Prostate gland (tissue), 2 donors: ENCODE results near the gene TLE1. TPM values are rescaled to one million over a fixed set of nuclear protein-coding genes. Genes with fewer than 3 reads are reported as not detected.
"Not testable (repeated sequence)": the region's sequence is repeated elsewhere in the genome, so short reads cannot be mapped to it uniquely, and the experiment has no call there.

Experiments
- DNase-seq: peaks from one replicate; pipeline ENCODE4 v3.0.0-alpha.2; 2019; ENCODE audit warnings: low spot score
- H3K27ac ChIP-seq, 2 donors: fragments of 200-600 bp; sonication (generic); 2 replicates each; pipeline ENCODE4 v1.5.1; 2017 to 2019
- H3K27me3 ChIP-seq: fragments of 200-600 bp; sonication (generic); replicated peaks from 2 replicates; pipeline ENCODE4 v1.5.1; 2019; ENCODE audit not compliant: insufficient read depth
- H3K36me3 ChIP-seq, 2 donors: fragments of 200-600 bp; sonication (generic); 1 replicate in 1 of 2; 2 replicates in 1 of 2; pipeline versions ENCODE4 v1.5.1 to v1.8.1; 2017 to 2019
- H3K4me1 ChIP-seq: fragments of 200-600 bp; sonication (generic); replicated peaks from 2 replicates; pipeline ENCODE4 v1.5.1; 2019
- H3K4me3 ChIP-seq, 2 donors: fragments of 200-600 bp; sonication (generic); 2 replicates each; pipeline ENCODE4 v1.5.1; 2017 to 2019
- H3K9me3 ChIP-seq: fragments of 200-600 bp; sonication (generic); 2 replicates; pipeline ENCODE4 v1.5.1; 2017
- POLR2A ChIP-seq: fragments of 450-650 bp; IDR thresholded peaks from one replicate; pipeline ENCODE4 v1.6.1; 2016; ENCODE audit warnings: antibody characterized with exemption, mild to moderate bottlenecking
- POLR2AphosphoS5 ChIP-seq: sonication (generic); formaldehyde crosslinking; IDR thresholded peaks from one replicate; pipeline ENCODE4 v1.6.1; 2017; ENCODE audit warnings: antibody characterized with exemption
- WGBS: methylation state at CpG from one replicate; pipeline ENCODE4 v1.1.5; 2018; 5-methylcytosine and 5-hydroxymethylcytosine counted together
- intact Hi-C: fragments of 100-400 bp; cut with DNase I; formaldehyde crosslinking; loops from one replicate; pipeline ENCODE4 v1.14.2; 2022
- total RNA-seq, 2 donors: library from RNA; depleted of rRNA; stranded (reverse); fragments of >200 nt; gene quantifications; one replicate each; pipeline ENCODE4 v1.1.0, GENCODE V29; 2016
- TF ChIP-seq, protein P1 (sequence below), 4 experiments: fragments of 200-600 bp in 2 of 4; fragments of 450-650 bp in 2 of 4; sonication (generic) in 2 of 4; IDR thresholded peaks; 1 replicate in 3 of 4; 2 replicates in 1 of 4; pipeline ENCODE4 v1.5.1; 2016 to 2019; ENCODE audit warnings: antibody characterized with exemption in 4 of 4, mild to moderate bottlenecking in 2 of 4, moderate library complexity in 2 of 4

The TLE1 gene
- total RNA-seq = 10 to 100 TPM; 61.0 to 89.5 TPM

DNA sequence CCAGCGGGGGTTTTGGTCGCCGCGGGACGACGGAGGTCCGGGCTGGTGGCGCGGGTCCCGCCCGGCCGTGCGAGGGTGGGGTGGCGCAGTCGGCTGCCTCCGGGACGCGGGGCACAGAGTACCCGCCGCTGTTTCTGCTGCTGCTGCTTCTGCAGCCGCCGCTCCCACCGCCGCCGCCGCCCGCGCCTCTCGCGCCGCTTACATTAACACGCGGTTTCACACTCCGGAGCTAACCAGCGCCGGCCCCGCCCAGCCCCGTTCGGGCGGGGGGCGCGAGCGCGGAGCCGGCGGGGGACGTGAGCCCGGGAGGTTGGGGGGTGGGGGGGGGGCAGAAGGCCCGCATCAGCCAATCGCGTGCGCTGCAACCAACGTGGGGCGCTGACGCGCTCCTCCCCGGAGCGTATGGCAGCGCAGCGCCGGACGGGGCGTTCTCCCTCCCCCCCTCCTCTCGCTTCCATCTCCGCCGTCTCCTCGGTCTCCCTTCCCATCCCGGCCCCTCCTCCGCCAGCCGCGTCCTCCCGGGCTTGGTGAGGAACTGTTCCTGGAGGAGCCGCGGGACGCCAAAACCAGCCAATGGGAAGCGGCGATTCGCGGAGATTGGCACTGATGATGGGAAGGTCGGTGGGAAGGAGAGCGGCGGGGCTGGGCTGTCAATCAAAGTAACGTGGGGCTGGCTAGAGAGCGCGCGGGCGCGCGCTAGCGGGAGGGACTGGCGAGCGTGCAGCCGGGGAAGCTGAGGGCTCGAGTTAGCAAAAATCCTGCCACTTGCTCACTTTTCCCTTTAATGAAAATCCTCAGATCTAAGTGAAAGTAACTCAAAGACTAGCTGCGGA is at the start of gene TLE1:
Gene TLE1, minus strand, starts transcription at position 205 of the 833 bp plus-strand sequence. CDS start 1,307 bp downstream, outside the sequence.
- intact Hi-C loops = loop anchor here (2.0 to 10.0 kb wide), 8 partner anchors 102 to 915 kb away; no protein-coding TSS in a partner anchor
- Histone ChIP-seq H3K4me3 (peak within 1 kb of the TSS; percentile 64 to 66), H3K9me3 (no peaks in the 10 kb centered on the region), H3K36me3 (no peaks in the 10 kb centered on the region), H3K27ac (peak within 1 kb of the TSS; percentile 79 to 85), H3K4me1 (no peaks in the 10 kb centered on the region), H3K27me3 (no peaks in the 10 kb centered on the region)
- WGBS = under 1% methylated on average over 64 of the region's 95 CpGs
- DNase-seq = peak; percentile 100
- peak; percentile 74 for TF ChIP-seq POLR2A
- TF ChIP-seq, protein P1, sequence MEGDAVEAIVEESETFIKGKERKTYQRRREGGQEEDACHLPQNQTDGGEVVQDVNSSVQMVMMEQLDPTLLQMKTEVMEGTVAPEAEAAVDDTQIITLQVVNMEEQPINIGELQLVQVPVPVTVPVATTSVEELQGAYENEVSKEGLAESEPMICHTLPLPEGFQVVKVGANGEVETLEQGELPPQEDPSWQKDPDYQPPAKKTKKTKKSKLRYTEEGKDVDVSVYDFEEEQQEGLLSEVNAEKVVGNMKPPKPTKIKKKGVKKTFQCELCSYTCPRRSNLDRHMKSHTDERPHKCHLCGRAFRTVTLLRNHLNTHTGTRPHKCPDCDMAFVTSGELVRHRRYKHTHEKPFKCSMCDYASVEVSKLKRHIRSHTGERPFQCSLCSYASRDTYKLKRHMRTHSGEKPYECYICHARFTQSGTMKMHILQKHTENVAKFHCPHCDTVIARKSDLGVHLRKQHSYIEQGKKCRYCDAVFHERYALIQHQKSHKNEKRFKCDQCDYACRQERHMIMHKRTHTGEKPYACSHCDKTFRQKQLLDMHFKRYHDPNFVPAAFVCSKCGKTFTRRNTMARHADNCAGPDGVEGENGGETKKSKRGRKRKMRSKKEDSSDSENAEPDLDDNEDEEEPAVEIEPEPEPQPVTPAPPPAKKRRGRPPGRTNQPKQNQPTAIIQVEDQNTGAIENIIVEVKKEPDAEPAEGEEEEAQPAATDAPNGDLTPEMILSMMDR (IDR thresholded peaks at IDR 0.05) = peak in 1 of 4 experiments; percentile 15
- peak; percentile 94 for TF ChIP-seq POLR2AphosphoS5

DNA sequence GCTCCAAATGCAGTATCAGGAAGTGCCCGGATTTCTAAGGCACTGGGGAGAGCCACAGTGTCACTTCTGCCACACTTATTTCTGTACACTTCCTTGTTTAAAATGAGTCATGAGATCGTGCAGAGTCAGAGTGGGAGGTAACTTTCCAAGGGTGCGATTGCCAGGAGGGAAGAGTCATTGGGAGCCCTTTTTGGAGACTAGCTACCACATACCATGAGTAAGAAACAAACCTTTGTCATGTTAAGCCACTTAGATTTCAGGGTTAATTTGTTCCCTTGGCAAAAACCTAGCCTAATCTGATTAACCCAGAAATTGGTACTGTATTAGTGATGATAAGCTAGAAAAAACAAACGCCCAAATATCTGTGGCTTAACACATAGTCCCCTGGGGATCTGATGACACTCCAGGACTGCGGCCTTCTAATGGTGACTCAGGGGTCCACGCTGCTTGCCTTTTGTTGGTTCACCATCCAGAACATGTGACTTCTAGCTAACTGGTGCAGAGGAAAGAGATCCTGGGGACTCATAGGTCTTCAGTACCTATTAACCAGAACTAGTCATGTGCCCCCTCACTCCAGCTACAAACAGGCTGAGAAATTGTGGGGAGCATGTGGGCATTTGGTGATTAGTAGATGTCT is 48.6 kb upstream of the TLE1 start:
- Histone ChIP-seq H3K4me1 (no peaks in the 10 kb centered on the region), H3K27me3 (no peaks in the 10 kb centered on the region), H3K36me3 (no peaks in the 10 kb centered on the region), H3K27ac (no peak overlapping the region), H3K9me3 (no peaks in the 10 kb centered on the region), H3K4me3 (no peak overlapping the region)
- 57% methylated on average over 6 of the region's 6 CpGs for WGBS
- TF ChIP-seq, protein P1 (IDR thresholded peaks at IDR 0.05) = no peak
- TF ChIP-seq POLR2AphosphoS5 = peak; percentile 30
- peak; percentile 31 for DNase-seq
- intact Hi-C loops = no loop called here

DNA sequence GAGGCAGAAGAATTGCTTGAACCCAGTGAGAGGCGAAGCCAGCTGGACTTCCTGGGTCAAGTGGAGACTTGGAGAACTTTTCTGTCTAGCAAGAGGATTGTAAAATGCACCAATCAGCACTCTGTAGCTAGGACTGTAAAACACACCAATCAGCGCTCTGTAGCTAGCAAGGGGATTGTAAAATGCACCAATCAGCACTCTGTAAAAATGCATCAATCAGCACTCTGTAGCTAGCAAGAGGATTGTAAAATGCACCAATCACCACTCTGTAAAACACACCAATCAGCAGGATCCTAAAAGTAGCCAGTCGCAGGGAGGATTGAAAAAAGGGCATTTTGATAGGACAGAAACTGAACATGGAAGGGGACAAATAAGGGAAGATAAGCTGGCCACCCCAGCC is 41.2 kb upstream of the TLE1 start:
- H3K9me3 ChIP-seq, H3K36me3 ChIP-seq, H3K4me1 ChIP-seq, H3K4me3 ChIP-seq, intact Hi-C loops, DNase-seq, H3K27me3 ChIP-seq, H3K27ac ChIP-seq: not testable (repeated sequence)
- WGBS = 96% methylated on average over 3 of the region's 3 CpGs

DNA sequence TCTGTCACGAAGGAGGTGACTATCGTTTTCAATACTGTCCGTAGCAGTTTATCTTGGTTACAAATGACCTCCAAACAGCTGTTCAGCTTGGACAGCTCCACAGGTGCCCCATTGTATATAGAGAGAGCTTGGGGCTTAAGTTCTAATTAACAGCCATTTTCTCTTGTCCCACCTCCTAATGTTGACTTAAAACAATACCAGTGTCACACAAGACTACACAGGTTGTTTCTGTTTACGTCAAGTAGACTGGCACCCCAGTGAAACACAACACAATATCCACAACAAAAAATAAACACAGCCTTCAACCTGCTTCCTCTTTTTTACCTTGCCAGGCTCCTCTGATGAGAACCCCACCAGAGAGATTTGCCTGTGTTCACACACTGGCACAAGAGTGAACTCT is 39.8 kb upstream of the TLE1 start:
- Histone ChIP-seq H3K27me3 (no peaks in the 10 kb centered on the region), H3K4me1 (no peaks in the 10 kb centered on the region), H3K36me3 (no peaks in the 10 kb centered on the region), H3K4me3 (no peak overlapping the region), H3K9me3 (no peaks in the 10 kb centered on the region), H3K27ac (no peak overlapping the region)
- DNase-seq = no peak
- intact Hi-C loops = no loop called here
- TF ChIP-seq POLR2A (no peak), POLR2AphosphoS5 (no peak)
- TF ChIP-seq, protein P1 (IDR thresholded peaks at IDR 0.05) = no peak
- 64% methylated on average over 4 of the region's 4 CpGs for WGBS

DNA sequence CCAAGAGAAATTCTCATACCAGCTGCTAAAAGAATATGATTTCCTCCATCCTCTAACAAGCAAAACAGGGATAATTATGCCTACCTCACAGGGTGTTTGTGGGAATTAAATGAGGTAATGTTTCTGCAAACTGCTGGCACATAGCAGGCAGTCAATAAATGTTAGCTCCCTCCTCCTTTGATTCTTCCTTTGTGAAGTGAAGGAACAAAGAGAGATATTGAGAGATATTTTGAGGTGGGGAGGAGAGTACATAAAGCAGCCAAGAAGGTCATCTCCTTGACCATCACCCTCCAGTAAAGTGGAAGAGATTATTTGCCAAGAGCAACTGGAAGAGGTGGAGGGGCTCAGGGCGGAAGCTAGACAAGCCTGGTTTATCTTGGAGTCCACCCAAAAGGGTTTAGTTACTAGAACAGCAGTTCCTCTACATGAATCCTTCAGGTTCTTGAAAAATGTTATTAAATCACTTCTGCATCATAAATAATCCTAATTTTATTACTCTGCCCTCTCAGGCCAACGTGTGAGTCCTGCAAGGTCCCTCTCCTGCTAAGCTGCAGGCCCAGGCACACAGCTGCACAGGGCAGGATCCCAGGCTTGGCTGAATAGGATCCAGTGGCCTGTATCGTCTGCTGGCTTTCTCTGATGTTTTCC is 35.0 kb upstream of the TLE1 start:
- Histone ChIP-seq H3K36me3 (no peaks in the 10 kb centered on the region), H3K4me1 (no peaks in the 10 kb centered on the region), H3K27me3 (no peaks in the 10 kb centered on the region), H3K4me3 (no peak overlapping the region), H3K27ac (no peak overlapping the region), H3K9me3 (no peaks in the 10 kb centered on the region)
- intact Hi-C loops = no loop called here
- TF ChIP-seq, protein P1 (IDR thresholded peaks at IDR 0.05) = no peak
- peak; percentile 29 for TF ChIP-seq POLR2AphosphoS5
- DNase-seq = no peak
- WGBS = 21% methylated on average over 3 of the region's 3 CpGs
